Neutrophil (primary cell): Measurements from ENCODE around the gene ALDH5A1.

Source experiments
- H3K27ac ChIP-seq: fragments of 200-600 bp; sonication (generic); 2 replicates; pipeline ENCODE4 v1.5.1; 2016; ENCODE audit warnings: mild to moderate bottlenecking, moderate library complexity
- H3K27me3 ChIP-seq: fragments of 200-600 bp; sonication (generic); 2 replicates; pipeline ENCODE4 v1.6.0; 2016; ENCODE audit warnings: mild to moderate bottlenecking
- H3K36me3 ChIP-seq: fragments of 200-600 bp; sonication (generic); 2 replicates; pipeline ENCODE4 v1.5.1; 2017
- H3K4me1 ChIP-seq, 2 experiments: fragments of 200-600 bp in 1 of 2; sonication (generic) in 1 of 2; 1 replicate in 1 of 2; 2 replicates in 1 of 2; pipeline versions ENCODE4 v1.5.1 to v1.6.1; 2013 to 2016; ENCODE audit warnings: low read depth in 1 of 2, low read length in 1 of 2, mild to moderate bottlenecking in 1 of 2, moderate library complexity in 1 of 2; ENCODE audit not compliant: control insufficient read depth in 1 of 2, insufficient read depth in 1 of 2
- H3K4me3 ChIP-seq, 2 experiments: fragments of 200-600 bp in 1 of 2; sonication (generic) in 1 of 2; 1 replicate in 1 of 2; 2 replicates in 1 of 2; pipeline ENCODE4 v1.5.1; 2013 to 2016; ENCODE audit warnings: low read depth in 1 of 2, low read length in 1 of 2, mild to moderate bottlenecking in 1 of 2, moderate library complexity in 1 of 2
- H3K9me3 ChIP-seq: fragments of 200-600 bp; sonication (generic); 2 replicates; pipeline ENCODE4 v1.5.1; 2016
- CTCF ChIP-seq: fragments of 200-600 bp; sonication (generic); IDR thresholded peaks from 2 replicates; pipeline ENCODE4 v1.5.1; 2016; ENCODE audit warnings: antibody characterized with exemption

The ALDH5A1 gene

GRCh38 chr6:24551139-24551538, 56.4 kb downstream of the ALDH5A1 start:
- H3K9me3 ChIP-seq, result no peaks in the 10 kb centered on the region
- H3K4me3 ChIP-seq, result no peak overlapping the region
- no peaks in the 10 kb centered on the region for H3K4me1 ChIP-seq
- no peaks in the 10 kb centered on the region for H3K36me3 ChIP-seq
- H3K27me3 ChIP-seq, result peaks cover 24% of the 10 kb centered on the region
- no peak overlapping the region for H3K27ac ChIP-seq
- no peak for TF ChIP-seq CTCF

- Histone ChIP-seq H3K9me3 (no peaks in the 10 kb centered on the region), H3K27ac (no peak overlapping the region), H3K4me3 (no peak overlapping the region), H3K27me3 (no peaks in the 10 kb centered on the region), H3K4me1 (no peaks in the 10 kb centered on the region), H3K36me3 (no peaks in the 10 kb centered on the region)
- TF ChIP-seq CTCF, result no peak
These were observed 59.7 kb downstream of the ALDH5A1 start for GRCh38 chr6:24554474-24554873.

GRCh38 chr6:24558516-24558915, 63.7 kb downstream of the ALDH5A1 start:
- TF ChIP-seq CTCF, result no peak
- Histone ChIP-seq H3K4me1 (no peaks in the 10 kb centered on the region), H3K36me3 (no peaks in the 10 kb centered on the region), H3K27ac (no peak overlapping the region), H3K27me3 (no peaks in the 10 kb centered on the region), H3K4me3 (no peak overlapping the region), H3K9me3 (no peaks in the 10 kb centered on the region)

GRCh38 chr6:24564081-24564480, 69.3 kb downstream of the ALDH5A1 start:
- Histone ChIP-seq H3K4me1 (no peaks in the 10 kb centered on the region), H3K27me3 (no peaks in the 10 kb centered on the region), H3K9me3 (no peaks in the 10 kb centered on the region), H3K4me3 (no peak overlapping the region), H3K27ac (no peak overlapping the region), H3K36me3 (no peaks in the 10 kb centered on the region)
- TF ChIP-seq CTCF, result no peak

GRCh38 chr6:24565196-24565595, 70.4 kb downstream of the ALDH5A1 start:
- H3K27ac ChIP-seq, result no peak overlapping the region
- TF ChIP-seq CTCF, result no peak

More at GRCh38 chr6:24565196-24565595, 70.4 kb downstream of the ALDH5A1 start:
- H3K4me3 ChIP-seq, result no peak overlapping the region
- H3K36me3 ChIP-seq, result no peaks in the 10 kb centered on the region
- no peaks in the 10 kb centered on the region for H3K4me1 ChIP-seq
- H3K27me3 ChIP-seq, result no peaks in the 10 kb centered on the region
- no peaks in the 10 kb centered on the region for H3K9me3 ChIP-seq
